ENCODE results near the gene PCDH19. TPM values are rescaled to one million over a fixed set of nuclear protein-coding genes. Genes with fewer than 3 reads are reported as not detected.

Gene PCDH19
- total RNA-seq, 1 experiment from 2014 or later, result 1.2 TPM

- peak; percentile 33 for DNase-seq
- H3K27me3 Mint-ChIP-seq (ENCODE audit: low read depth), result peaks cover 97% of the 10 kb centered on the region
Measured at GRCh38 chrX:100407784-100408712, 2.0 kb downstream of the PCDH19 start.

More at GRCh38 chrX:100407784-100408712, 2.0 kb downstream of the PCDH19 start:
- Histone ChIP-seq H3K27me3 (ENCODE audit: insufficient read depth, low read length) (peaks cover 71% of the 10 kb centered on the region), H3K23me2 (ENCODE audit: insufficient read length, low read depth, low read length, poor library complexity, severe bottlenecking) (peaks cover 18% of the 10 kb centered on the region), H3K4me2 (ENCODE audit: insufficient read depth, insufficient read length, low read length) (peak overlapping the region; percentile 20), H3K79me1 (ENCODE audit: insufficient read depth, low read depth, low read length, poor library complexity, severe bottlenecking) (no peaks in the 10 kb centered on the region), H4K5ac (ENCODE audit: insufficient read length, low read depth, low read length) (no peak overlapping the region), H3K18ac (ENCODE audit: insufficient read length, low read depth, low read length) (no peak overlapping the region), H2BK5ac (ENCODE audit: insufficient read length, low read length) (no peak overlapping the region), H2BK12ac (ENCODE audit: insufficient read length, low read depth, low read length) (no peak overlapping the region), H3K9ac (ENCODE audit: extremely low read depth, insufficient read length, low read length) (no peak overlapping the region), H2BK20ac (ENCODE audit: low read depth, low read length, poor library complexity, severe bottlenecking) (no peak overlapping the region), H2AFZ (ENCODE audit: low read length) (no peak overlapping the region), H2AK5ac (ENCODE audit: insufficient read length, low read length) (no peak overlapping the region), H2BK15ac (ENCODE audit: low read depth, low read length) (no peak overlapping the region), H3K23ac (ENCODE audit: insufficient read length, low read depth, low read length) (no peak overlapping the region), H3K79me2 (ENCODE audit: insufficient read depth, low read length) (no peaks in the 10 kb centered on the region), H3T11ph (ENCODE audit: low read length) (no peak overlapping the region), H3K4ac (ENCODE audit: low read depth, low read length) (no peak overlapping the region), H2BK120ac (ENCODE audit: low read depth, low read length, poor library complexity, severe bottlenecking) (no peak overlapping the region), H4K8ac (replicated peaks; ENCODE audit: insufficient read length, low read depth, low read length) (no peak overlapping the region), H3K9me3 (ENCODE audit: control insufficient read depth, low read depth, low read length) (peaks cover 4% of the 10 kb centered on the region), H3K14ac (ENCODE audit: insufficient read depth, low read length) (no peak overlapping the region; the same call in 1 of the 2 replicates), H4K20me1 (ENCODE audit: control insufficient read depth, insufficient read depth, insufficient read length) (no peaks in the 10 kb centered on the region), H3K27ac (ENCODE audit: insufficient read length, low read depth, low read length) (no peak overlapping the region), H3K56ac (ENCODE audit: insufficient read length, low read depth, low read length) (no peak overlapping the region), H3K4me1 (ENCODE audit: insufficient read depth, low read length) (no peaks in the 10 kb centered on the region), H4K91ac (ENCODE audit: insufficient read length, low read depth, low read length) (no peak overlapping the region)
- Mint-ChIP-seq H3K4me1 (peaks cover 37 to 53% of the 10 kb centered on the region in 2 experiments), H3K4me3 (peak overlapping the region; percentile 37 to 73), H3K9me3 (peaks cover 14 to 18% of the 10 kb centered on the region in 2 experiments), H3K36me3 (ENCODE audit: insufficient read depth in 1 of 3, low read depth in 3 of 3) (peaks cover 0 to 23% (median 11%) of the 10 kb centered on the region in 3 experiments; a peak in 6 of 7 replicates), H3K27ac (no peak overlapping the region)
- TF ChIP-seq CTCF (conservative IDR thresholded peaks at IDR 0.05), result no peak
- no CpG with 5 or more reads among the region's 90 CpGs for WGBS (ENCODE audit: extremely low coverage, insufficient read length, low lambda C conversion rate)
